MCF 10A (cell line): ENCODE measurements around the gene FZR1. TPM values are rescaled to one million over a fixed set of nuclear protein-coding genes. Genes with fewer than 3 reads are reported as not detected.

ENCODE experiments used
- BruUV-seq: library from RNA; stranded (reverse); fragments of 400-500 nt; replicated peaks from 2 replicates; lab custom pipeline; 2021; lab: Mats Ljungman, UMichigan
- CTCF ChIA-PET: fragments of 300-600 bp; sonication (Branson Sonifier 250); formaldehyde crosslinking; extraction: SDS; loops from one replicate; lab custom pipeline; 2021; ENCODE audit warnings: antibody characterized with exemption, inconsistent platforms; lab: Yijun Ruan, JAX
- POLR2A ChIA-PET: fragments of 300-600, 350-650 bp; sonication (Branson Sonifier 250); formaldehyde crosslinking; extraction: SDS; loops from one replicate; lab custom pipeline; 2020; ENCODE audit warnings: antibody characterized with exemption, inconsistent platforms; lab: Yijun Ruan, JAX
- DNase-seq: peaks from one replicate; pipeline ENCODE4 v3.0.0-alpha.2; 2018; ENCODE audit not compliant: unreplicated experiment
- H3K27ac Mint-ChIP-seq: one replicate; pipeline ENCODE4 v1.8.0; 2022; ENCODE audit warnings: mild to moderate bottlenecking, low read depth, mixed read lengths; ENCODE audit not compliant: unreplicated experiment
- H3K27me3 Mint-ChIP-seq: one replicate; pipeline ENCODE4 v1.8.0; 2022; ENCODE audit warnings: mixed read lengths; ENCODE audit not compliant: insufficient read depth, unreplicated experiment
- H3K36me3 Mint-ChIP-seq: one replicate; pipeline ENCODE4 v1.8.0; 2022; ENCODE audit warnings: mild to moderate bottlenecking, moderate library complexity, mixed read lengths; ENCODE audit not compliant: insufficient read depth, unreplicated experiment
- H3K4me1 Mint-ChIP-seq: one replicate; pipeline ENCODE4 v1.8.0; 2022; ENCODE audit warnings: mixed read lengths; ENCODE audit not compliant: insufficient read depth, unreplicated experiment
- H3K4me3 Mint-ChIP-seq: one replicate; pipeline ENCODE4 v1.8.0; 2022; ENCODE audit warnings: mild to moderate bottlenecking, moderate library complexity, mixed read lengths; ENCODE audit not compliant: unreplicated experiment
- H3K9me3 Mint-ChIP-seq: one replicate; pipeline ENCODE4 v1.8.0; 2022; ENCODE audit warnings: mixed read lengths; ENCODE audit not compliant: unreplicated experiment
- CTCF ChIP-seq: fragments of 200-600 bp; IDR thresholded peaks from one replicate; pipeline ENCODE4 v1.8.0; 2022; ENCODE audit warnings: antibody characterized with exemption, mild to moderate bottlenecking; ENCODE audit not compliant: unreplicated experiment
- intact Hi-C: fragments of 100-400 bp; cut with micrococcal nuclease; formaldehyde crosslinking; loops from 2 replicates; pipeline ENCODE4 v1.14.1; 2022
- total RNA-seq: library from RNA; stranded (reverse); gene quantifications from 2 replicates; pipeline ENCODE4 v1.2.3, GENCODE V29; 2022

Gene FZR1
- total RNA-seq, 1 experiment from 2014 or later, result 48.9 TPM

DNA sequence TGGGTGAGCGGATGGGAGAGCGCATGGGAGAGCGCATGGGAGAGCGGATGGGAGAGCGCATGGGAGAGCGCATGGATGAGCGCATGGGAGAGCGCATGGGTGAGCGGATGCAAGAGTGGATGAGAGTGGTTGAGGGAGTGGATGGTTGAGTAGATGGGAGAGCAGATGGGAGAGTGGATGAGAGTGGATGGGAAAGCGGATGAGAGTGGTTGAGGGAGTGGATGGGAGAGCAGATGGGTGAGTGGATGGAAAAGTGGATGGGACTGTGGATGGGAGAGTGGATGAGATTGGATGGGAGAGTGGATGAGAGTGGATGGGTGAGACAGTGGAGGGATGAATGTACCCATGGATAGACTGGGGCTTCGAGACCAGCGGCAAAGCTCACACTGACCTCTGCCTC, 24.3 kb downstream of the FZR1 start:
- Mint-ChIP-seq H3K27me3 (no peaks in the 10 kb centered on the region), H3K36me3 (peaks cover 32% of the 10 kb centered on the region), H3K4me3 (no peak overlapping the region), H3K9me3 (no peaks in the 10 kb centered on the region), H3K27ac (no peak overlapping the region), H3K4me1 (no peaks in the 10 kb centered on the region)
- no peak for TF ChIP-seq CTCF
- BruUV-seq, result no TSS peak
- ChIA-PET POLR2A (interaction anchor here (1.0 kb wide), 1 partner anchor 11 kb away, joined by 3 read pairs; no protein-coding TSS in a partner anchor), CTCF (no interaction called here)
- no peak for DNase-seq
- intact Hi-C loops, result no loop called here

- BruUV-seq, result no TSS peak
- no peak overlapping the region for H3K27ac Mint-ChIP-seq
- intact Hi-C loops, result no loop called here
- H3K27me3 Mint-ChIP-seq, result no peaks in the 10 kb centered on the region
- no peak overlapping the region for H3K4me3 Mint-ChIP-seq
- no peaks in the 10 kb centered on the region for H3K4me1 Mint-ChIP-seq
- POLR2A ChIA-PET, result no interaction called here
- no peaks in the 10 kb centered on the region for H3K9me3 Mint-ChIP-seq
- peaks cover 42% of the 10 kb centered on the region for H3K36me3 Mint-ChIP-seq
- DNase-seq, result no peak
- CTCF ChIA-PET, result interaction anchor here (0.6 kb wide), 1 partner anchor 581 kb away, joined by 3 read pairs; no protein-coding TSS in a partner anchor
- TF ChIP-seq CTCF, result no peak
Observed at GRCh38 chr19:3531716-3532115, 25.6 kb downstream of the FZR1 start.

DNA sequence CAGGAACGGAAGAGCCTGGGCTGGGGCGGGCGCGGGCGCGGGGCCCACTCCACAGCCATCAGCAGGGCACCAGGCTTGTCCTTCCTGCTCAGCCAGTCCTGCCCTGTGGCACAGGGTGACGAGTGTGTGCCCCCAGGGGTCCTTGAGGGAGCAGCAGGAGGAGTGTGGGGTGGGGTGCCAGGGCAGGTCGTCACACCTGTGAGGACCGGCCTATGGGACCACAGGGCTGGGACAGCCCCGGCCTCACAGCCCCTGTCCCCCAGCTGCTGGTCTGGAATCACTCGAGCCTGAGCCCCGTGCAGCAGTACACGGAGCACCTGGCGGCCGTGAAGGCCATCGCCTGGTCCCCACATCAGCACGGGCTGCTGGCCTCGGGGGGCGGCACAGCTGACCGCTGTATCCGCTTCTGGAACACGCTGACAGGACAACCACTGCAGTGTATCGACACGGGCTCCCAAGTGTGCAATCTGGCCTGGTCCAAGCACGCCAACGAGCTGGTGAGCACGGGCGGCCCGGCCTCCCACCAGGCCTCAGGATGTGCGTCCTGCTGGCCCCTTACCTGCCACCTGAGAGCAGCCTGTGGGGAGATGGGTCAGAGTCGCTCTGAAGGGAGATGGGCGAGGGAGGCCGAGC, 26.2 kb downstream of the FZR1 start:
- Mint-ChIP-seq H3K27me3 (no peaks in the 10 kb centered on the region), H3K4me3 (no peak overlapping the region), H3K4me1 (no peaks in the 10 kb centered on the region), H3K36me3 (peaks cover 39% of the 10 kb centered on the region), H3K27ac (no peak overlapping the region), H3K9me3 (no peaks in the 10 kb centered on the region)
- TF ChIP-seq CTCF, result no peak
- CTCF ChIA-PET, result interaction anchor here (0.6 kb wide), 1 partner anchor 582 kb away, joined by 3 read pairs; no protein-coding TSS in a partner anchor
- no TSS peak for BruUV-seq
- POLR2A ChIA-PET, result no interaction called here
- DNase-seq, result no peak
- intact Hi-C loops, result no loop called here

- no TSS peak for BruUV-seq
- no peaks in the 10 kb centered on the region for H3K9me3 Mint-ChIP-seq
- H3K27ac Mint-ChIP-seq, result no peak overlapping the region
- H3K4me3 Mint-ChIP-seq, result no peak overlapping the region
- intact Hi-C loops, result no loop called here
- H3K4me1 Mint-ChIP-seq, result no peaks in the 10 kb centered on the region
- TF ChIP-seq CTCF, result no peak
- POLR2A ChIA-PET, result no interaction called here
- no peak for DNase-seq
- CTCF ChIA-PET, result no interaction called here
- no peaks in the 10 kb centered on the region for H3K27me3 Mint-ChIP-seq
- H3K36me3 Mint-ChIP-seq, result peaks cover 46% of the 10 kb centered on the region
Observed at GRCh38 chr19:3533033-3533432, 26.9 kb downstream of the FZR1 start.
